K562 (cell line): ENCODE results near the gene PTK6. TPM values are rescaled to one million over a fixed set of nuclear protein-coding genes. Genes with fewer than 3 reads are reported as not detected.

Experiments
- ATAC-seq: fragments of 200-7000 bp; cut with Tn5 transposase; 3 replicates; pipeline ENCODE4 v1.9.1; 2020; ENCODE audit warnings: moderate library complexity
- BruUV-seq: library from RNA; stranded (reverse); fragments of 400-500 nt; replicated peaks from 2 replicates; lab custom pipeline; 2021; lab: Mats Ljungman, UMichigan
- CTCF ChIA-PET: fragments of 300-600 bp; formaldehyde crosslinking; extraction: SDS; loops from one replicate; lab custom pipeline; 2021; ENCODE audit warnings: low intra/inter-chr PET ratio; lab: Yijun Ruan, JAX
- POLR2A ChIA-PET: fragments of 300-600, 350-650 bp; sonication (Branson Sonifier 250); formaldehyde crosslinking; extraction: SDS; loops from one replicate; lab custom pipeline; 2021; ENCODE audit warnings: antibody characterized with exemption, inconsistent platforms; lab: Yijun Ruan, JAX
- DNase-seq, 4 experiments: peaks; one replicate each; pipeline versions ENCODE4 v3.0.0 to v3.0.0-alpha.2; 2011 to 2018; ENCODE audit warnings: low spot score in 3 of 4, mixed read lengths in 3 of 4; ENCODE audit errors: extremely low read depth in 1 of 4
- FAIRE-seq: peaks from 2 replicates; lab custom pipeline; 2011; peaks lifted over from hg19 to GRCh38; lab: Jason Lieb, UNC
- H2AFZ ChIP-seq: 2 replicates; pipeline ENCODE4 v1.6.0; 2011; ENCODE audit warnings: low read depth, low read length, control low read depth, inconsistent platforms
- H3K27ac ChIP-seq: fragments of 200-600 bp; 3 replicates; pipeline ENCODE4 v1.8.0; 2011; ENCODE audit warnings: low read depth, mild to moderate bottlenecking, control low read depth, inconsistent platforms, low read length, moderate library complexity, mixed read lengths; ENCODE audit errors: extremely low read depth
- H3K27me3 ChIP-seq, 2 experiments: fragments of 300-600 bp in 1 of 2; 2 replicates in 1 of 2; 3 replicates in 1 of 2; pipeline versions ENCODE4 v1.6.0 to v1.8.0; 2011; ENCODE audit warnings: inconsistent platforms in 2 of 2, low read length in 2 of 2, mild to moderate bottlenecking in 1 of 2, mixed read lengths in 1 of 2, moderate library complexity in 1 of 2; ENCODE audit not compliant: control insufficient read depth in 2 of 2, insufficient read depth in 2 of 2
- H3K36me3 ChIP-seq: fragments of 300-600 bp; 3 replicates; pipeline ENCODE4 v1.8.0; 2011; ENCODE audit warnings: mild to moderate bottlenecking, low read length, inconsistent platforms; ENCODE audit not compliant: control insufficient read depth, insufficient read depth
- H3K4me1 ChIP-seq, 2 experiments: fragments of 200-600 bp in 1 of 2; replicated peaks in 1 of 2; 2 replicates in 1 of 2; 3 replicates in 1 of 2; pipeline versions ENCODE4 v1.5.1 to v1.8.0; 2011; ENCODE audit warnings: inconsistent platforms in 2 of 2, low read length in 2 of 2, mild to moderate bottlenecking in 1 of 2, mixed read lengths in 1 of 2, moderate library complexity in 1 of 2; ENCODE audit not compliant: control insufficient read depth in 2 of 2, insufficient read depth in 2 of 2
- H3K4me2 ChIP-seq: 2 replicates; pipeline ENCODE4 v1.6.1; 2011; ENCODE audit warnings: low read length, control low read depth, inconsistent platforms, mixed read lengths; ENCODE audit not compliant: insufficient read depth
- H3K4me3 ChIP-seq: fragments of 200-600 bp; sonication (generic), shearing (Covaris generic); 2 replicates; pipeline ENCODE4 v1.5.1; 2016; ENCODE audit warnings: control low read depth, inconsistent platforms
- H3K79me2 ChIP-seq: fragments of 200-600 bp; 3 replicates; pipeline ENCODE4 v1.8.0; 2011; ENCODE audit warnings: low read length, inconsistent platforms; ENCODE audit not compliant: control insufficient read depth, insufficient read depth
- H3K9ac ChIP-seq, 2 experiments: 2 replicates each; pipeline versions ENCODE4 v1.6.0 to v1.6.1; 2011; ENCODE audit warnings: low read depth in 2 of 2, low read length in 2 of 2, control low read depth in 1 of 2, inconsistent platforms in 1 of 2, mild to moderate bottlenecking in 1 of 2, mixed read lengths in 1 of 2; ENCODE audit not compliant: insufficient read depth in 1 of 2
- H3K9me1 ChIP-seq: one replicate; pipeline ENCODE4 v1.6.0; 2011; ENCODE audit warnings: inconsistent platforms, mild to moderate bottlenecking, low read length, moderate library complexity; ENCODE audit not compliant: control insufficient read depth, insufficient read depth
- H3K9me3 ChIP-seq: replicated peaks from 2 replicates; pipeline ENCODE4 v1.5.1; 2011; ENCODE audit warnings: low read depth, low read length, inconsistent platforms; ENCODE audit not compliant: control insufficient read depth, insufficient read depth
- H4K20me1 ChIP-seq: replicated peaks from 2 replicates; pipeline ENCODE4 v1.6.1; 2011; ENCODE audit warnings: low read length, inconsistent platforms, mixed read lengths; ENCODE audit not compliant: control insufficient read depth, insufficient read depth
- MEF2A ChIP-seq: IDR thresholded peaks from 2 replicates; pipeline ENCODE4 v1.6.1; 2011; ENCODE audit warnings: low read depth, mild to moderate bottlenecking, low read length, moderate library complexity; ENCODE audit not compliant: control insufficient read depth
- MXD1 ChIP-seq: fragments of 250-450 bp; sonication (Bioruptor Pico); IDR thresholded peaks from 2 replicates; pipeline ENCODE4 v1.8.0; 2021; ENCODE audit warnings: borderline replicate concordance, mild to moderate bottlenecking, moderate library complexity; ENCODE audit not compliant: poor library complexity, severe bottlenecking
- NFIC ChIP-seq: fragments of 450-650 bp; IDR thresholded peaks from 2 replicates; pipeline ENCODE4 v1.6.1; 2017; ENCODE audit warnings: mild to moderate bottlenecking, inconsistent platforms
- RBM14 ChIP-seq: fragments of 200-400 bp; formaldehyde crosslinking; IDR thresholded peaks from 2 replicates; pipeline ENCODE4 v1.6.1; 2018; ENCODE audit warnings: low read depth, mild to moderate bottlenecking, low read length, moderate library complexity, borderline replicate concordance; ENCODE audit not compliant: insufficient read depth
- WGBS: fragments of 100-300 bp; shearing (Covaris generic); methylation state at CpG from one replicate; pipeline ENCODE4 v1.1.6; 2016; ENCODE audit warnings: low coverage, mixed read lengths; ENCODE audit not compliant: insufficient coverage; ENCODE audit errors: missing lambda C conversion rate; 5-methylcytosine and 5-hydroxymethylcytosine counted together
- in situ Hi-C: fragments of 300-500 bp; cut with MboI; formaldehyde crosslinking; loops from 4 replicates; pipeline ENCODE4 v1.15.0; 2018; ENCODE audit warnings: inconsistent platforms, mixed read lengths
- intact Hi-C: fragments of 100-400 bp; cut with micrococcal nuclease; formaldehyde crosslinking; loops from 2 replicates; pipeline ENCODE4 v1.14.2; 2022
- polyA plus RNA-seq, 8 experiments: library from polyadenylated mRNA; depleted of rRNA in 4 of 8; stranded (reverse) in 5 of 8; unstranded in 3 of 8; fragments of >200 nt; fragmentation: Nextera tagmentation in 2 of 8; fragmentation: Illumina TruSeq in 1 of 8; extraction: Ambion mirVana in 2 of 8; extraction: Trizol in 1 of 8; gene quantifications; 2 replicates each; pipeline versions ENCODE4 v1.2.1 to v1.2.3, GENCODE V29; 2011 to 2014; ENCODE audit warnings: inconsistent platforms in 1 of 8, missing spikeins in 1 of 8
- total RNA-seq, 7 experiments: library from RNA; depleted of rRNA in 6 of 7; stranded (reverse); fragments of >200 nt in 6 of 7; fragmentation: Illumina TruSeq in 2 of 7; extraction: Trizol in 2 of 7; gene quantifications; 2 replicates each; pipeline versions ENCODE4 v1.2.1 to v1.2.3, GENCODE V29; 2011 to 2021; ENCODE audit warnings: low replicate concordance in 1 of 7
- TF ChIP-seq, protein P1 (sequence below), 3 experiments: fragments of 200-800 bp in 1 of 3; fragments of 250-450 bp in 1 of 3; fragments of 450-650 bp in 1 of 3; sonication (Bioruptor Pico) in 1 of 3; sonication (Bioruptor generic) in 1 of 3; formaldehyde crosslinking in 1 of 3; IDR thresholded peaks; 2 replicates each; pipeline versions ENCODE4 v1.6.1 to v1.8.0; 2016 to 2022; ENCODE audit warnings: mild to moderate bottlenecking in 2 of 3, missing genetic modification characterization in 2 of 3, missing compliant biosample characterization in 1 of 3, moderate library complexity in 1 of 3

The PTK6 gene
- total and polyA plus RNA-seq, 9 of the 15 experiments (the other 6 are each of a cell fraction or from before 2014, with no cell fraction given): 0.07 TPM; not detected in 8

GRCh38 chr20:63491078-63491477 is 46.1 kb downstream of the PTK6 start (continued):
- no peak for TF ChIP-seq RBM14

DNA sequence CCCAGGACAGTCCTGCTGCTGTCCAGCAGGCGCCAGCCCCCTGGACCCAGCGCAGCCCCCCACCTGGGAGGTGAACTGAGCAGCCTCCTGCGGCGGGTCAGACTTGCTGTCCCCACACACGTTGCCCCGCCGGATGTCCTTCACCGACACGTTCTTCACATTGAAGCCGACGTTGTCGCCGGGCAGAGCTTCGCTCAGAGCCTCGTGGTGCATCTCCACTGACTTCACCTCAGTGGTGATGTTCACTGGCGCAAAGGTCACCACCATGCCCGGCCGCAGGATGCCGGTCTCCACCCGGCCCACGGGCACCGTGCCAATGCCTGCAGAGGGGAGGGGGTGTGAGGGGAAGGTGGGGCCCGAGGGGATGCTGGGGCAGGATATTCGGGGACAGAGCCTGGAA is 46.8 kb downstream of the PTK6 start:
- no TSS peak for BruUV-seq
- H3K27ac ChIP-seq: no peak overlapping the region
- no peak overlapping the region for H3K9ac ChIP-seq
- no peaks in the 10 kb centered on the region for H3K27me3 ChIP-seq
- peaks cover 11% of the 10 kb centered on the region for H4K20me1 ChIP-seq
- no peaks in the 10 kb centered on the region for H3K79me2 ChIP-seq
- H3K9me1 ChIP-seq: no peaks in the 10 kb centered on the region
- no peaks in the 10 kb centered on the region for H3K9me3 ChIP-seq
- H3K36me3 ChIP-seq: no peaks in the 10 kb centered on the region
- H2AFZ ChIP-seq: no peak overlapping the region
- ChIA-PET CTCF (no interaction called here), POLR2A (no interaction called here)
- intact Hi-C loops: no loop called here
- 40% methylated on average over 19 of the region's 24 CpGs for WGBS
- ATAC-seq (no peak), DNase-seq (no peak)
- in situ Hi-C loops: no loop called here
- H3K4me1 ChIP-seq: peaks cover 0 to 27% of the 10 kb centered on the region in 2 experiments; a peak in 2 of 5 replicates
- TF ChIP-seq, protein P1, sequence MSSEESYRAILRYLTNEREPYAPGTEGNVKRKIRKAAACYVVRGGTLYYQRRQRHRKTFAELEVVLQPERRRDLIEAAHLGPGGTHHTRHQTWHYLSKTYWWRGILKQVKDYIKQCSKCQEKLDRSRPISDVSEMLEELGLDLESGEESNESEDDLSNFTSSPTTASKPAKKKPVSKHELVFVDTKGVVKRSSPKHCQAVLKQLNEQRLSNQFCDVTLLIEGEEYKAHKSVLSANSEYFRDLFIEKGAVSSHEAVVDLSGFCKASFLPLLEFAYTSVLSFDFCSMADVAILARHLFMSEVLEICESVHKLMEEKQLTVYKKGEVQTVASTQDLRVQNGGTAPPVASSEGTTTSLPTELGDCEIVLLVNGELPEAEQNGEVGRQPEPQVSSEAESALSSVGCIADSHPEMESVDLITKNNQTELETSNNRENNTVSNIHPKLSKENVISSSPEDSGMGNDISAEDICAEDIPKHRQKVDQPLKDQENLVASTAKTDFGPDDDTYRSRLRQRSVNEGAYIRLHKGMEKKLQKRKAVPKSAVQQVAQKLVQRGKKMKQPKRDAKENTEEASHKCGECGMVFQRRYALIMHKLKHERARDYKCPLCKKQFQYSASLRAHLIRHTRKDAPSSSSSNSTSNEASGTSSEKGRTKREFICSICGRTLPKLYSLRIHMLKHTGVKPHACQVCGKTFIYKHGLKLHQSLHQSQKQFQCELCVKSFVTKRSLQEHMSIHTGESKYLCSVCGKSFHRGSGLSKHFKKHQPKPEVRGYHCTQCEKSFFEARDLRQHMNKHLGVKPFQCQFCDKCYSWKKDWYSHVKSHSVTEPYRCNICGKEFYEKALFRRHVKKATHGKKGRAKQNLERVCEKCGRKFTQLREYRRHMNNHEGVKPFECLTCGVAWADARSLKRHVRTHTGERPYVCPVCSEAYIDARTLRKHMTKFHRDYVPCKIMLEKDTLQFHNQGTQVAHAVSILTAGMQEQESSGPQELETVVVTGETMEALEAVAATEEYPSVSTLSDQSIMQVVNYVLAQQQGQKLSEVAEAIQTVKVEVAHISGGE (CRISPR knock-in tag; IDR thresholded peaks at IDR 0.05): no peak
- TF ChIP-seq MXD1 (no peak), NFIC (peak; percentile 30; the same call in 1 of the 2 replicates), MEF2A (no peak)
- TF ChIP-seq, all 486 proteins: peak for 1
- H3K4me2 ChIP-seq: no peak overlapping the region
- H3K4me3 ChIP-seq: no peak overlapping the region
- FAIRE-seq: no peak
